ENCODE data around the gene BAZ2A. TPM values are rescaled to one million over a fixed set of nuclear protein-coding genes. Genes with fewer than 3 reads are reported as not detected.
"Not testable (repeated sequence)": the region's sequence is repeated elsewhere in the genome, so short reads cannot be mapped to it uniquely, and the experiment has no call there.

The BAZ2A gene
- 18.2 and 28.2 TPM in 2 replicates for total RNA-seq

- peak; percentile 57 to 87 for DNase-seq (ENCODE audit: low read depth in 2 of 2)
Observed at GRCh38 chr12:56630180-56630632, at the start of gene BAZ2A. Gene BAZ2A (minus strand): TSS chr12:56630326. CDS start chr12:56617530, 12,796 bp downstream.

GRCh38 chr12:56678852-56679251 is 48.7 kb upstream of the BAZ2A start:
- DNase-seq (ENCODE audit: low read depth in 2 of 2) = no peak

- no peak for DNase-seq (ENCODE audit: low read depth in 2 of 2)
Observed at GRCh38 chr12:56677680-56678079, 47.6 kb upstream of the BAZ2A start.

GRCh38 chr12:56676851-56677580 is 46.9 kb upstream of the BAZ2A start:
- no peak for DNase-seq (ENCODE audit: low read depth in 2 of 2)

- DNase-seq (ENCODE audit: low read depth in 2 of 2) = no peak
Observed at GRCh38 chr12:56671608-56672007, 41.5 kb upstream of the BAZ2A start.

- DNase-seq (ENCODE audit: low read depth in 2 of 2) = no peak
Observed at GRCh38 chr12:56670836-56671235, 40.7 kb upstream of the BAZ2A start.

- DNase-seq (ENCODE audit: low read depth in 2 of 2) = no peak
Observed at GRCh38 chr12:56668197-56668457, 38.0 kb upstream of the BAZ2A start.

- no peak for DNase-seq (ENCODE audit: low read depth in 2 of 2)
Observed at GRCh38 chr12:56661979-56662638, 32.0 kb upstream of the BAZ2A start.

- no peak for DNase-seq (ENCODE audit: low read depth in 2 of 2)
Observed at GRCh38 chr12:56661560-56661959, 31.4 kb upstream of the BAZ2A start.

- DNase-seq (ENCODE audit: low read depth in 2 of 2) = no peak
Observed at GRCh38 chr12:56658921-56659320, 28.8 kb upstream of the BAZ2A start.

- DNase-seq (ENCODE audit: low read depth in 2 of 2) = no peak
Observed at GRCh38 chr12:56657416-56658379, 27.6 kb upstream of the BAZ2A start.

GRCh38 chr12:56653781-56654180 is 23.7 kb upstream of the BAZ2A start:
- not testable (repeated sequence) for DNase-seq (ENCODE audit: low read depth in 2 of 2)

- not testable (repeated sequence) for DNase-seq (ENCODE audit: low read depth in 2 of 2)
Observed at GRCh38 chr12:56648023-56648422, 17.9 kb upstream of the BAZ2A start.

- peak; percentile 100 for DNase-seq (ENCODE audit: low read depth in 2 of 2)
Observed at GRCh38 chr12:56645717-56646446, 15.8 kb upstream of the BAZ2A start, which contains the start of gene ATP5F1B. Gene ATP5F1B (minus strand): TSS chr12:56645984. CDS start chr12:56645963, 21 bp downstream.

- peak in 1 of 2 donors; percentile 30 for DNase-seq (ENCODE audit: low read depth in 2 of 2)
Observed at GRCh38 chr12:56645201-56645716, 15.1 kb upstream of the BAZ2A start.

- peak in 1 of 2 donors; percentile 14 for DNase-seq (ENCODE audit: low read depth in 2 of 2)
Observed at GRCh38 chr12:56644654-56645053, 14.5 kb upstream of the BAZ2A start.

GRCh38 chr12:56641219-56641618 is 11.1 kb upstream of the BAZ2A start:
- no peak for DNase-seq (ENCODE audit: low read depth in 2 of 2)

- no peak for DNase-seq (ENCODE audit: low read depth in 2 of 2)
Observed at GRCh38 chr12:56637621-56638020, 7.5 kb upstream of the BAZ2A start.

- peak; percentile 99 for DNase-seq (ENCODE audit: low read depth in 2 of 2)
Observed at GRCh38 chr12:56636675-56637540, 6.8 kb upstream of the BAZ2A start.

Measured in dermis microvascular lymphatic vessel endothelial cell (primary cell).